Epidermal melanocyte (primary cell): ENCODE measurements around the gene LEUTX.
"Not testable (repeated sequence)": the region's sequence is repeated elsewhere in the genome, so short reads cannot be mapped to it uniquely, and the experiment has no call there.

Experiments used
- DNase-seq: peaks from one replicate; pipeline ENCODE4 v3.0.0; 2011; ENCODE audit warnings: low spot score; ENCODE audit not compliant: insufficient read length

LEUTX gene, protein sequence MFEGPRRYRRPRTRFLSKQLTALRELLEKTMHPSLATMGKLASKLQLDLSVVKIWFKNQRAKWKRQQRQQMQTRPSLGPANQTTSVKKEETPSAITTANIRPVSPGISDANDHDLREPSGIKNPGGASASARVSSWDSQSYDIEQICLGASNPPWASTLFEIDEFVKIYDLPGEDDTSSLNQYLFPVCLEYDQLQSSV

GRCh38 chr19:39778763-39779162 is at the start of gene LEUTX:
Gene LEUTX (plus strand): TSS chr19:39778854. CDS start chr19:39778921, 67 bp downstream.
- no peak for DNase-seq

DNA sequence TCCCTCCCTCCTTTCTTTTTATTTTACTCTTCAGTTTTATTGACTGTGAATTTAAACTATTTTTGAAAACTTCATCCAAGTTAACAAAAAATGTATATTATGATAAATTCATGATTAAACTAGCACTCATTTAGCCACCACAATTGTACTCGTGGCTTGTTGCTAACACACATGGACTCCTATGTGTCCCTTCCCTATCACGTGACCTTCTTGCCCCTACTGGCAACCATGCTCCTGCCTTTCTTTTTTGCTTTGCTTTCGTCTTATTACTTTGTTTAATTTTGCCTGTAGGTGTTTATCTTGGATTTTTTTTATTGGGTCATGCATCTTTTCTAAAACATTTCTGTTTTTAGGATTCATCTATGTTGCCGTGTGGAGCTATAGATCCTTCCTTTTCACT is 49.1 kb upstream of the LEUTX start:
- DNase-seq = no peak

- no peak for DNase-seq
Observed at GRCh38 chr19:39731685-39732084, 47.0 kb upstream of the LEUTX start.

GRCh38 chr19:39733841-39734240 is 44.8 kb upstream of the LEUTX start:
- DNase-seq = no peak

DNA sequence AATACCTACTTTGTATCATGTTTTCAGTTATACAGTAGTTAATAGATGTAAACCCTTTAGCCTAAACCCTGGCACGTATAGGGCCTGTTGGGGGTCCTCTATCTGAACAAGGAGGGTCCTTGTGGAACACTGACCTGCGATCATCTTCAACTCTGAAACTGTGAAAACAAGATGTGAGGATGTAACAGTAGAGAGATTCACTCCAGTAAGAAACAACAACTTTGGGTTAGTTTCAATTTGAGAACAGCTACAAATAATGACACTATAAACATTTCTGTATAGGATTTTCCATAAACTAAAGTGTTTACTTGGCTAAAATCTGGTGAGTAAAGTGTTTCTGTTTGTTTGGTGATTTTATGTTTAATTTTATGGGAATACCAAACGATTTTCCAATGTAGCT is 43.0 kb upstream of the LEUTX start:
- DNase-seq = no peak

GRCh38 chr19:39736088-39736487 is 42.6 kb upstream of the LEUTX start:
- DNase-seq = no peak

GRCh38 chr19:39737351-39737750 is 41.3 kb upstream of the LEUTX start:
- no peak for DNase-seq

DNA sequence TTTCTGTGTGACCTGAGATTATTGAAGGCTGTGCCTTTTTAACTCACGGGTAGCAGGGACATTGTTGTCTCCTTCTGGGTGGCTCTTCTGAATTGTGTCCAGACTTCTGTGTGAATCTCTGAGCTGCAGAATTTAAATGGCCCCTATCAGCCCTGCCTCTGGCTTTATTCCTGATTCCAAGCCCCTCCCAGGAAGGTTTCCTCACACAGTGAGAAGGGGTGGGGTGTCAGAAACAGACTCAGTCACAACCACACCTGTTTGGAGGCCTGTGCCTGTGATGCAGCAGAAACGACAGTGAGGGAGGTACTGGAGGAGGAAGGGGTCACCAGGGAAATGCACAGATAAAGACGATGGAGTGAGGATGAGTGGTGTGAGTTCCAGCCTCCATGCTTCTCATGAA is 40.8 kb upstream of the LEUTX start, which contains the start of gene CLC:
Gene CLC, minus strand, starts transcription at position 139 of the 400 bp plus-strand sequence. Its CDS starts 77 bp downstream, at position 62.
- no peak for DNase-seq

DNA sequence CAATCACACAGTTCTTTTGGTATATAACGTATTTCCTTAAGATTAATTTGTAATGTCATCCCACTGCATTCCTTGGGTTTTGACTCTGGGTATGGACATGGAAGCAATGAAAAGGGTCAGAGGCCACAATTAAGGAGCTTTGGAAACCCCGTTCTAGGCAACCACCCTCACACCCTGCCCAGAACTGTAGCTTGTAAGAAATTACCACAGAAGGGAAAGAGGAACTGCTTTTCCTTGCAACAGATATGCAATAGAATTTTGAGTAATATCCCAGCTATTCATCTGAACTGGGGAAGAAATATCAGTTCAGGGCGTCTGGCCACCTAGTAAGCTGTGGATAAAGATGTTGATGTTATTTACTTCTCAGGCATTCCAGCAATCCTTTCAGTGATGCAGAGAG is 39.8 kb upstream of the LEUTX start:
- no peak for DNase-seq

- DNase-seq = no peak
Observed at GRCh38 chr19:39740395-39740794, 38.3 kb upstream of the LEUTX start.

GRCh38 chr19:39745643-39746042 is 33.0 kb upstream of the LEUTX start:
- no peak for DNase-seq

DNA sequence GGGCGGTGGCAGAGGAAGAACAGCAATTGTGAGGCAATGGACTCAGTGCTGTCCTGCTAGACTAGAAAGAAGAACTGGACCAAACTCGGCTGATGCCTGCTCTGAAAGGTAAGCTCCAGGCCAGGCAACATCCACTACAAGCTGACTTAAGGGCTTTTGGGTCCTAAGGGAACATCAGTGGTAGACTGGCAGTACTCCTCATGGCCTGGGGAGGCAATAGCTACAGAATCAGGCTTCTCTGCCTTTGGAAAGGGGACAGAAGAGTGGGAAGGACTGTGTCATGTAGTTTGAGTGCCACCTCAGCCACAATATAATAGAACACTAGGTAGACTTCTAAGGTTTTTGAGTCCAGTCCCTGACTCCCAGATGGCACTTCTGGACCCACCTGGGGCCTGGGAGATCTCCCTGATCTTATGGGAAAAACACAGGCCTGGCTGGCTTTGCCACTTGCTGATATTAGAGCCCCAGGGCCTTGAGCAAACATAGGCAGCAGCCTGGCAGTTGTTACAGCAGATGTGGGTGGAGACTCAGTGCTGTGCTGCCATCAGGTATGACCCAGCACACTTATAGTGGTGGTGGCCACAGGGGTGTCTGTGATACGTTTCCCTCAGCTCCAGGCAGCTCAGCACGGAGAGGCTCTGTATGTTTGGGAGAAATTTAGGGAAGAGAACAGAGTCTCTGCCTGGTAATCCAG is 31.7 kb upstream of the LEUTX start:
- no peak for DNase-seq

DNA sequence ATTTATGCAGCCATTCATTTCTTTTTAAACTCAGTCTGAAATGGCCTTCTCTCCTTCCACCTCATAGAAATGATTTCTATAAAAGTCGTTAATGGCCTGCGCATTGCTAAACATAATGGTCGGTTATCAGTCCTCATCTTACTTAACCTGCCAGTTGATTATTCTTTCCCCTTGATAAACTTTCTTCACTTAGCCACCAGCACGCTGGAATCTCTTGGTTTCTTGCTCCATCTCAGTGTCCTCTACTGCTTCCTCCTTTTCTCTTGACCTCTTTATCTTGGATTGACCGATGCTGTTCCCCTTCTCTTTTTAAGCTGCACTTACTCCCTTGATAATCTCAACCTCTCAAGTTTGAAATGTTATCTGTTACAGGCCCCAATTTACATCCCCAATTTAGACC is 28.7 kb upstream of the LEUTX start:
- DNase-seq = no peak

DNA sequence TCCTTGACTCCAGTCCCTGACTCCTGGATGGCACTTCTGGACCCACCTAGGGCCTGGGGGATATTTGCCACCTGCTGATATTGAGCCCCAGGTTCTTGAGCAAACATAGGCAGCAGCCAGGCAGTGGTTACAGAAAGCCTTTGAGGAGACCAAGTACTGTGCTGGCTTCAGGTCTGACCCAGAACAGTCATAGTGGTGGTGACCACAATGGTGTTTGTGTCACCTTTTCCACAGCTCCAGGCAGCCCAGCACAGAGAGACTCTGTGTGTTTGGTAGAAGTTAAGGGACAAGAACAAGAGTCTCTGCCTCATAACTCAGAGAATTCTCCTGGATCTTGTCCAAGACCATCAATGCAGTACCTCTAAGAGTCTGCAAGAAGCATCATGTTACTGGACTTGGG is 26.3 kb upstream of the LEUTX start:
- DNase-seq = no peak

DNA sequence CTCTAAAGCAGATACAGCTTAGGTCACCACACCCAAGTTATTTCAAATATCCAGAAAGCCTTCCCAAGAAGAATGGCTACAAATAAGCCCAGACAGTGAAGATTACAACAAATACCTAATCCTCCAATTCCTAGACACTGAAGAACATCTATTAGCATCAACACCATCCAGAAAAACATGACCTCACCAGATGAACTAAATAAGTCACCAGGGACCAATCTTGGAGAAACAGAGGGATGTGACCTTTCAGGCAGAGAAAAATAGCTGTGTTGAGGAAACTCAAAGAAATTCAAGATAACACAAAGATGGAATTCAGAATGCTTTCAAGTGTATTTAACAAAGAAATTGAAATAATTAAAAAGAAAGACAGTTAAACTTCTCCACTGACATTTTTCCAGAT is 25.9 kb upstream of the LEUTX start:
- DNase-seq = no peak

GRCh38 chr19:39754544-39754943 is 24.1 kb upstream of the LEUTX start:
- no peak for DNase-seq

GRCh38 chr19:39754971-39755370 is 23.7 kb upstream of the LEUTX start:
- DNase-seq = no peak

DNA sequence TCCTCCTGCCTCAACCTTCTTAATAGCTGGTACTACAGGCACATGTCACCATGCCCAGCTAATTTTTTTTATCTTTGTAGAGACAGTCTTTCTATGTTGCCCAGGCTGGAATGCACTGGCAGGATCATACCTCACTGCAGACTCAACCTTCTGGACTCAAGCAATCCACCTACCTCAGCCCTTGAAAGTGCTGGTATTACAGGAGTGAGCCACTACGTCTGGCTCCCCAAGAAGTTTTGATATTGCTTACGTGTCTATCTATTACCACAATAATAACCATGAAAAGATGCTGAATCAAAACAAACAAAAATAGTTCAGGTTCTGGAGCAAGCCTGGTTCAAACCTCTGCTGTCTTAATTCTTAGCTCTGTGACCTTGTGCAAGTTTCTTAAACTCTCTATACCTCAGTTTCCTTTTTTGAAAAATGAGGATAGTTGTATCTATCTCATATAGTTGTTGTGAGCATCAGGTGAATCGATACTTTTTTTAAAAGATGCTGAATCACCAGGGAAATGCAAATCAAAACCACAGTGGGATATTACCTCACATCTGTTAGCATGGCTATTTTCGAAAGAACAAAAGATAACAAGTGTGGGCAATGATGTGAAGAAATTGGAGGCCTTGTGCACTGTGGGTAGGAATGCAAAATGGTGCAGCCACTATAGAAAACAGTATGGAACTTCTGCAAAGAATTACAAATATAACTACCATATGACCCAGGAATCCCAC is 19.0 kb upstream of the LEUTX start:
- DNase-seq = no peak

- DNase-seq = not testable (repeated sequence)
Observed at GRCh38 chr19:39761851-39762250, 16.8 kb upstream of the LEUTX start.

- no peak for DNase-seq
Observed at GRCh38 chr19:39765091-39766076, 13.3 kb upstream of the LEUTX start.

- no peak for DNase-seq
Observed at GRCh38 chr19:39768334-39768733, 10.3 kb upstream of the LEUTX start.
